Measurements from ENCODE around the gene SCAF11. TPM values are rescaled to one million over a fixed set of nuclear protein-coding genes. Genes with fewer than 3 reads are reported as not detected.

Gene SCAF11
- total RNA-seq, 2 donors from 2014 or later = 114 TPM

DNA sequence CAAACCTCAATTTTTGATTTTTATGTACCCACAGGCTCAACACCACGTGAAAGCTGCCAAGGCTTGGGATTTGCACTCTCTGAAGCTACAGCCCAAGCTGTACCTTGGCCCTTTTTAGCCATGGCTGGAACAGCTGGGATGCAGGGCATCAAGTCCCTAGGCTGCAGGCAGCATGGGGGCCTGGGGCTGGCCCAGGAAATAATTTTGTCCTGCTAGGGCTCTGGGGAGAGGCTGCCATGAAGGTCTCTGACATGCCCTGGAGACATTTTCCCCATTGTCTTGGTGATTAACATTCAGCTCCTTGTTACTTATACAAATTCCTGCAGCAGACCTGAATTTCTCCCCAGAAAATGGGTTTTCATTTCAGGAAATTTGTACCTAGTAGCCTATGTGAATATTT, 103.7 kb downstream of the SCAF11 start:
- Histone ChIP-seq H3K4me3 (no peak overlapping the region), H3K27ac (no peak overlapping the region), H3K9me3 (no peaks in the 10 kb centered on the region), H3K36me3 (peaks cover 17% of the 10 kb centered on the region), H3K27me3 (no peaks in the 10 kb centered on the region), H3K4me1 (no peaks in the 10 kb centered on the region)
- DNase-seq (ENCODE audit: low spot score) = no peak
- no peak for TF ChIP-seq CTCF (IDR thresholded peaks at IDR 0.05)

DNA sequence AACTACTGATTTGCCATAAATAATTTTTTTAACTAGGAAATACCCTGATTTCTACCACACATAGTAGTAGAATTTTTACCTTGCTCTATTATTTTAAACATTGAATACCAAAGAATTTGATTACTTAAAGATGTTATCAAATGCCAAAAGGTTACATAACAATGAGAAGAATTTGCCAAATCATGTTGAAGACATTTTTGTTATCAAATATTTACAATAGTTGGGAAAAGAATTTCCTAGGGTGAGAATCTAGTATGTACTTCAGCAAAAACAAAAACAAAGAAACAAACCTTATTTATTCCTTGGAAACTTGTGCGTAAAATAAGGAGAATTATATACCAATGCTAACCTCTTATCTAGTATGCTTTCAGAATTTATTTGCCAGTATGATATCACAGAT, 107.2 kb downstream of the SCAF11 start:
- H3K36me3 ChIP-seq = peaks cover 15% of the 10 kb centered on the region

DNA sequence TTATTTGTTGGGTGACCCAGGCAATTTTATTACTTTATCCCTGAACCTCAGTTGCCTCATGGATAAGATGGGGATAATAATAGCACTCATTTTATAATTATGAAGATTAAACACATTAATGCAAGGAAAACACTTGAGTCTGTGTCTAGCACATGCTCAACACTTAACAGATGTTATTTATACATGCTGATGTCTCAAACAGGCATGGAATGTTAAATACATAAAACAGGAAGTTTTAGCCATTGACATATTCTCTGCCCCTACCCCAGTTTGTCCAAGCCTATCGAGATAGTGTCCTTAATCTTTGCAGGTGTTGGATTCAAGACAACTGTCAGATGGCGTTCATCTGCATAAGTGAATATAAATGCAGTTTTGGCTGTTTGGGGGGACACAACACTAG, 109.8 kb downstream of the SCAF11 start:
- no peak for DNase-seq (ENCODE audit: low spot score)
- Histone ChIP-seq H3K36me3 (peaks cover 13% of the 10 kb centered on the region), H3K27ac (no peak overlapping the region), H3K9me3 (no peaks in the 10 kb centered on the region), H3K27me3 (no peaks in the 10 kb centered on the region), H3K4me1 (peaks cover 0 to 19% of the 10 kb centered on the region in 2 donors), H3K4me3 (no peak overlapping the region)
- no peak for TF ChIP-seq CTCF (IDR thresholded peaks at IDR 0.05)

More for the DNA sequence above, 107.2 kb downstream of the SCAF11 start:
- Histone ChIP-seq H3K4me3 (no peak overlapping the region), H3K27ac (no peak overlapping the region), H3K9me3 (no peaks in the 10 kb centered on the region), H3K4me1 (peaks cover 0 to 17% of the 10 kb centered on the region in 2 donors), H3K27me3 (no peaks in the 10 kb centered on the region)
- no peak for DNase-seq (ENCODE audit: low spot score)
- no peak for TF ChIP-seq CTCF (IDR thresholded peaks at IDR 0.05)

DNA sequence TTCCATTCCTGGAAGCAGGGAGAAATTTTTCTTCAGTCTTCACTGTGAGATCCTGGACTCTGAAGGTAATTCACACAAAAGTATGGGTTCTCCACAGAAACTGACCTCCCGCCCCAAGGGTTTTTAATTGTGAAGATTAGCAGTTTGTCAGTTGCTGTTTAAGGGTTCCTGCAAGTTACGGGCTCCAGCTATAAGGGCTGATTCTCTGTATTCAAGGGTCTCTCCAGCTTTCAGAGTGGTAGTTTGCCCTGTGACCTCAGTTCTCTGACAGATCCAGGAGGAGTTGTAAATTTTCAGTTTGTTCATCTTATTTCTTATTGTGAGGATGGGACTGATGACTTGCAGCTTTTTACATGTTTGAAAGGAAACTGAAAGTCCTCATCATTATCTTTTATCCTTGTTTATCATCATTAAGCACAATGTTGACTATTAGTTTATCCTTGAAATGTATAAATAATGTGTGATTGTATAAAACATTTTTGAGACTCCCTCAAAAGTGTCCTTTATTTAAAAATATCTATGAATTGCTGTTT, 110.9 kb downstream of the SCAF11 start:
- H3K27ac ChIP-seq = no peak overlapping the region
- TF ChIP-seq CTCF (IDR thresholded peaks at IDR 0.05) = no peak
- H3K36me3 ChIP-seq = peaks cover 21% of the 10 kb centered on the region
- no peak for DNase-seq (ENCODE audit: low spot score)
- H3K9me3 ChIP-seq = peaks cover 0 to 3% of the 10 kb centered on the region in 2 donors
- H3K4me3 ChIP-seq = no peak overlapping the region
- H3K4me1 ChIP-seq = peaks cover 0 to 19% of the 10 kb centered on the region in 2 donors
- H3K27me3 ChIP-seq = no peaks in the 10 kb centered on the region

DNA sequence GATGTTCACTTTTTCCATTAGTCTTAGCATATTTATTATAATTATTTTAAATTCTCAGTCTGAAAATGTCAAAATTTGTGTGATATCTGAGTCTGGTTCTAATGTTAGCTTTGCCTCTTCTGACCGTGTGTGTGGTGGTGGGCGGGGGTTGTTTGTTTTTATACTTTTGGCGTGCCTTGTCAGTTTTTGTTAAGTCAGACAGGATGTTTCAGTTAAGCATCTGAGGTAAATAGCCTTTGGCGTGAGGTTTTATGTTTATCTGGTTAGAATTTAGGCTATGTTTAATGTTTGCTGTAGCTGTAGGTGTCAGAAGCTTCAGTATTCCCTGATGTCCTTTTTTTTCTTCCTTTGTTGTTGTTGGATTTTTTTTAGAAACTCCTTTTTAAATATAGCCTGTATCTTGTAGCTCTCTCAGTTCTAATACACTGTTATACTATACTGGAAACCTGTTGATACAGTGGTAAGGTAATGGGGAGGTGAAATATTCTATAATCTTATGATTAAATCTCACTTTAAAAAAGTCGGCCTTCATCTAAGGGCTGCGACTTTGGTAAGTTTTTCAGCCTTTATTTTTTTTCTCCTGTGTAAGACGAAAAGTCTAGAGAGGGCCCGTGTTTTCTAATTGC, 111.6 kb downstream of the SCAF11 start:
- H3K9me3 ChIP-seq = peaks cover 0 to 3% of the 10 kb centered on the region in 2 donors
- no peak for DNase-seq (ENCODE audit: low spot score)
- no peak overlapping the region for H3K27ac ChIP-seq
- peaks cover 0 to 19% of the 10 kb centered on the region in 2 donors for H3K4me1 ChIP-seq
- H3K27me3 ChIP-seq = no peaks in the 10 kb centered on the region
- TF ChIP-seq CTCF (IDR thresholded peaks at IDR 0.05) = no peak
- no peak overlapping the region for H3K4me3 ChIP-seq
- peaks cover 27% of the 10 kb centered on the region for H3K36me3 ChIP-seq

GRCh38 chr12:45877069-45877468, 113.3 kb downstream of the SCAF11 start:
- Histone ChIP-seq H3K4me3 (no peak overlapping the region), H3K4me1 (peaks cover 0 to 19% of the 10 kb centered on the region in 2 donors), H3K9me3 (peaks cover 0 to 3% of the 10 kb centered on the region in 2 donors), H3K27ac (no peak overlapping the region), H3K36me3 (peaks cover 28% of the 10 kb centered on the region), H3K27me3 (no peaks in the 10 kb centered on the region)
- no peak for DNase-seq (ENCODE audit: low spot score)
- no peak for TF ChIP-seq CTCF (IDR thresholded peaks at IDR 0.05)

Measured in right atrium auricular region (tissue), 2 donors.